ENCODE data around the gene MITF. TPM values are rescaled to one million over a fixed set of nuclear protein-coding genes. Genes with fewer than 3 reads are reported as not detected.

The MITF gene
- total and polyA plus RNA-seq, 8 donors: 3.5 to 61.3 (median 15.5) TPM

GRCh38 chr3:69944931-69945493, 205.7 kb downstream of the MITF start:
- Histone ChIP-seq H3K4me3 (no peak overlapping the region), H3K27ac (no peak overlapping the region), H3K4me1 (peaks cover 0 to 9% (median 4%) of the 10 kb centered on the region in 4 donors), H3K36me3 (peaks cover 4 to 72% (median 59%) of the 10 kb centered on the region in 4 donors), H3K9me3 (no peaks in the 10 kb centered on the region), H3K27me3 (no peaks in the 10 kb centered on the region)
- TF ChIP-seq EP300 (IDR thresholded peaks at IDR 0.05): no peak
- no peak for TF ChIP-seq POLR2A (IDR thresholded peaks at IDR 0.05)
- no peak for TF ChIP-seq CTCF (IDR thresholded peaks at IDR 0.05)
- no peak for TF ChIP-seq POLR2AphosphoS5 (IDR thresholded peaks at IDR 0.05)
- DNase-seq: no peak
- intact Hi-C loops (cut with DNase I; ENCODE audit: low total_unique reads): loop anchor here (10.0 kb wide), 1 partner anchor 250 kb away; no protein-coding TSS in a partner anchor
- whole genome bisulfite sequencing, 5 donors: 67 to 84% (median 76%) methylated on average over 3 of the region's 3 CpGs

GRCh38 chr3:69948246-69948862, 209.1 kb downstream of the MITF start:
- TF ChIP-seq CTCF (IDR thresholded peaks at IDR 0.05) (peak in 5 of 7 experiments; percentile 17 to 58 (median 40)), EP300 (IDR thresholded peaks at IDR 0.05) (no peak)
- H3K27me3 ChIP-seq: no peaks in the 10 kb centered on the region
- 9 to 14% (median 13%) methylated on average over 4 of the region's 4 CpGs for WGBS, 5 donors
- no peaks in the 10 kb centered on the region for H3K9me3 ChIP-seq
- intact Hi-C loops (cut with DNase I; ENCODE audit: low total_unique reads): loop anchor here (10.0 kb wide), 1 partner anchor 254 kb away; no protein-coding TSS in a partner anchor
- peaks cover 4 to 60% (median 55%) of the 10 kb centered on the region in 4 donors for H3K36me3 ChIP-seq
- H3K4me1 ChIP-seq: peaks cover 0 to 9% (median 4%) of the 10 kb centered on the region in 4 donors
- no peak overlapping the region for H3K27ac ChIP-seq
- H3K4me3 ChIP-seq: no peak overlapping the region
- DNase-seq: peak in 1 of 2 donors; percentile 72

- WGBS, 5 donors: 48 to 61% (median 57%) methylated on average over 3 of the region's 3 CpGs
- no peaks in the 10 kb centered on the region for H3K9me3 ChIP-seq
- no peak overlapping the region for H3K4me3 ChIP-seq
- H3K4me1 ChIP-seq: peaks cover 0 to 9% (median 4%) of the 10 kb centered on the region in 4 donors
- no peaks in the 10 kb centered on the region for H3K27me3 ChIP-seq
- TF ChIP-seq POLR2A (IDR thresholded peaks at IDR 0.05): no peak
- no peak for TF ChIP-seq EP300 (IDR thresholded peaks at IDR 0.05)
- TF ChIP-seq CTCF (IDR thresholded peaks at IDR 0.05): no peak
- no peak for TF ChIP-seq POLR2AphosphoS5 (IDR thresholded peaks at IDR 0.05)
- H3K36me3 ChIP-seq: peaks cover 0 to 45% (median 44%) of the 10 kb centered on the region in 4 donors
- intact Hi-C loops (cut with DNase I; ENCODE audit: low total_unique reads): no loop called here
- H3K27ac ChIP-seq: no peak overlapping the region
- DNase-seq: no peak
Measured at GRCh38 chr3:69951616-69952015, 212.4 kb downstream of the MITF start.

GRCh38 chr3:69959581-69959980, 220.3 kb downstream of the MITF start:
- 84 to 91% (median 88%) methylated on average over 7 of the region's 7 CpGs for WGBS, 5 donors
- Histone ChIP-seq H3K9me3 (no peaks in the 10 kb centered on the region), H3K27ac (no peak overlapping the region), H3K27me3 (no peaks in the 10 kb centered on the region), H3K4me1 (no peaks in the 10 kb centered on the region), H3K4me3 (no peak overlapping the region), H3K36me3 (peaks cover 8 to 78% (median 71%) of the 10 kb centered on the region in 4 donors)
- no peak for DNase-seq
- intact Hi-C loops (cut with DNase I; ENCODE audit: low total_unique reads): no loop called here
- TF ChIP-seq POLR2AphosphoS5 (IDR thresholded peaks at IDR 0.05) (no peak), POLR2A (IDR thresholded peaks at IDR 0.05) (no peak), CTCF (IDR thresholded peaks at IDR 0.05) (no peak), EP300 (IDR thresholded peaks at IDR 0.05) (no peak)

All from stomach (tissue), 9 donors.